Panc1 (cell line): ENCODE data around the gene ZNHIT3. TPM values are rescaled to one million over a fixed set of nuclear protein-coding genes. Genes with fewer than 3 reads are reported as not detected.

Source experiments
- ATAC-seq: fragments of 200-7000 bp; cut with Tn5 transposase; 2 replicates; pipeline ENCODE4 v1.9.1; 2020; ENCODE audit warnings: mild to moderate bottlenecking, moderate library complexity
- BruUV-seq: library from RNA; stranded (reverse); fragments of 400-500 nt; replicated peaks from 2 replicates; lab custom pipeline; 2021; lab: Mats Ljungman, UMichigan
- CTCF ChIA-PET: fragments of 300-600 bp; sonication (Branson Sonifier 250); formaldehyde crosslinking; loops from one replicate; lab custom pipeline; 2022; ENCODE audit warnings: antibody characterized with exemption; lab: Charles Lee
- POLR2A ChIA-PET: fragments of 300-600 bp; sonication (Branson Sonifier 250); formaldehyde crosslinking; loops from one replicate; lab custom pipeline; 2022; ENCODE audit warnings: antibody characterized with exemption; lab: Charles Lee
- DNase-seq: peaks from one replicate; pipeline ENCODE4 v3.0.0-alpha.2; 2010; ENCODE audit warnings: low read depth, low spot score
- H3K27ac ChIP-seq: 2 replicates; pipeline ENCODE4 v1.5.1; 2011; ENCODE audit warnings: mild to moderate bottlenecking, low read length, inconsistent platforms
- H3K27me3 ChIP-seq: fragments of 200-500 bp; sonication (Bioruptor generic); 2 replicates; pipeline ENCODE4 v1.6.0; 2014; ENCODE audit warnings: low read length, inconsistent platforms; ENCODE audit not compliant: control insufficient read depth, insufficient read depth
- H3K36me3 ChIP-seq: fragments of 200-500 bp; sonication (Bioruptor generic); 2 replicates; pipeline ENCODE4 v1.5.1; 2014; ENCODE audit warnings: inconsistent platforms, mild to moderate bottlenecking, low read length, moderate library complexity; ENCODE audit not compliant: control insufficient read depth, insufficient read depth
- H3K4me1 ChIP-seq: 2 replicates; pipeline ENCODE4 v1.5.1; 2011; ENCODE audit warnings: inconsistent platforms, mild to moderate bottlenecking, low read length, moderate library complexity; ENCODE audit not compliant: control insufficient read depth, insufficient read depth
- H3K4me3 ChIP-seq, 2 experiments: 2 replicates each; pipeline ENCODE4 v1.5.1; 2011 to 2012; ENCODE audit warnings: low read depth in 2 of 2, low read length in 2 of 2, mild to moderate bottlenecking in 2 of 2, inconsistent platforms in 1 of 2, moderate library complexity in 1 of 2
- H3K9me3 ChIP-seq: fragments of 200-500 bp; sonication (Bioruptor generic); 2 replicates; pipeline ENCODE4 v1.5.1; 2014; ENCODE audit warnings: low read depth, mild to moderate bottlenecking, inconsistent platforms, low read length, moderate library complexity; ENCODE audit not compliant: control insufficient read depth, insufficient read depth
- CTCF ChIP-seq: fragments of 450-650 bp; IDR thresholded peaks from 2 replicates; pipeline ENCODE4 v1.5.1; 2017; ENCODE audit warnings: mild to moderate bottlenecking
- POLR2AphosphoS5 ChIP-seq: IDR thresholded peaks from 2 replicates; pipeline ENCODE4 v1.6.1; 2012; ENCODE audit warnings: mild to moderate bottlenecking, low read depth, low read length, moderate library complexity
- REST ChIP-seq, 2 experiments: IDR thresholded peaks; 2 replicates each; pipeline ENCODE4 v1.6.1; 2011 to 2012; ENCODE audit warnings: low read depth in 2 of 2, control low read depth in 1 of 2, low read length in 1 of 2, mild to moderate bottlenecking in 1 of 2, moderate library complexity in 1 of 2; ENCODE audit not compliant: insufficient read depth in 1 of 2
- SIN3A ChIP-seq: IDR thresholded peaks from 2 replicates; pipeline ENCODE4 v1.6.1; 2012; ENCODE audit warnings: low read depth, mild to moderate bottlenecking, low read length, moderate library complexity, borderline replicate concordance; ENCODE audit not compliant: insufficient read depth
- TCF7L2 ChIP-seq: IDR thresholded peaks from 2 replicates; pipeline ENCODE4 v1.6.1; 2011; ENCODE audit warnings: mild to moderate bottlenecking, low read depth, low read length, inconsistent platforms
- in situ Hi-C: cut with HindIII; loops from 2 replicates; pipeline ENCODE4 v1.10.0; 2016; ENCODE audit warnings: low sequenced_read_pairs, low pct_unique_long_range_greater_than_20kb
- intact Hi-C: fragments of 100-400 bp; cut with micrococcal nuclease; formaldehyde crosslinking; loops from one replicate; pipeline ENCODE4 v1.10.0; 2022; ENCODE audit not compliant: unreplicated experiment
- total RNA-seq: library from RNA; stranded (reverse); gene quantifications from one replicate; pipeline ENCODE4 v1.2.1, GENCODE V29; 2021; ENCODE audit not compliant: unreplicated experiment

ZNHIT3 gene
- total RNA-seq, 1 experiment from 2014 or later, result 16.8 TPM

DNA sequence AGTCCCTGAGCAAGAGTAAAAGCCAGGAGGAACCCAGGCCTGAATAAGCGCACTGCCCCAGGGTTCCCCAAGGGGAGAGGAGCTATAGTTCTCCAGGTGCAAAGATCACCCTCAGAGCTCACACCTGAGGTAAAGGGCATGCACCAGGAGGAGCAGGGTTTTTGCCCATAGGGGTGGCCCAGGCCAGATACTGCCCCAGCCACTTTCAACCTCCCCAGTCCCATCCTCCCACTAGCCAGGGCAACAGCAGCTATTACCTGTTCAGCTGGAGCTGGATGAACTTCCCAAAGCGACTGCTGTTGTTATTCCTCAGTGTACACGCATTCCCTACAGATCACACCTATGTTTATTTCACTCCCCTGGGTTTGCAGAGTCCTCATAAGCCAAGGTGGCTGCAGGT lies 28.4 kb downstream of the ZNHIT3 start:
- H3K4me3 ChIP-seq, result no peak overlapping the region
- no peak for TF ChIP-seq TCF7L2
- TF ChIP-seq POLR2AphosphoS5, result no peak
- no peak for TF ChIP-seq SIN3A
- TF ChIP-seq REST (IDR thresholded peaks at IDR 0.05; ENCODE audit: insufficient read depth in 1 of 2, low read depth in 2 of 2, low read length in 1 of 2), result no peak
- TF ChIP-seq CTCF, result no peak
- no peak for ATAC-seq
- ChIA-PET POLR2A (no interaction called here), CTCF (no interaction called here)
- no peak for DNase-seq
- H3K27ac ChIP-seq, result no peak overlapping the region
- no TSS peak for BruUV-seq
- no peaks in the 10 kb centered on the region for H3K9me3 ChIP-seq
- H3K27me3 ChIP-seq, result no peaks in the 10 kb centered on the region
- in situ Hi-C loops, result no loop called here
- H3K36me3 ChIP-seq, result peaks cover 9% of the 10 kb centered on the region; the same call in 1 of the 2 replicates
- no peaks in the 10 kb centered on the region for H3K4me1 ChIP-seq
- intact Hi-C loops, result no loop called here

DNA sequence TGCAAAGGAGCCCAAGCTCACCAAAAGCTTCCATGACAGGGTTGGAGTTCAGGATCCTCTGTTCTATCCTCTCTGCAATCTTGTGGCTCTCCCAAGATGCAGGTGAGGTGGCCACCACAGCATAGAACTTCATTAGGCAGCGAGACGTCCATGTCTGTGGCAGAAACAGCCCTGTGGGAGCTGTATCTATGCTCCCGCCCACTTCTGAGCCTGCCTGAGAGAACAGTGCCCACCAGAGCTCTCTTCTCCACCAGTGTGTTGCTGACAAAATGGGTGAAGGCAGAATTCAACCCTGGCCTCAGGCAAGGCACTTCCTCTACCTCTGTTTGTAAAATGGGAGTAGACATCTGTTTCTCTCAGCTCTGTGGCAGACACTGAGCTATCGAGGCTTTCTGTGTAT lies 29.4 kb downstream of the ZNHIT3 start:
- in situ Hi-C loops, result no loop called here
- H3K4me3 ChIP-seq, result no peak overlapping the region
- ATAC-seq, result no peak
- no peaks in the 10 kb centered on the region for H3K27me3 ChIP-seq
- no peaks in the 10 kb centered on the region for H3K4me1 ChIP-seq
- CTCF ChIA-PET, result interaction anchor here (0.6 kb wide), 1 partner anchor 532 kb away, joined by 7 read pairs; no protein-coding TSS in a partner anchor
- TF ChIP-seq POLR2AphosphoS5, result no peak
- TF ChIP-seq CTCF, result no peak
- TF ChIP-seq REST (IDR thresholded peaks at IDR 0.05; ENCODE audit: insufficient read depth in 1 of 2, low read depth in 2 of 2, low read length in 1 of 2), result no peak
- no peak for TF ChIP-seq TCF7L2
- no peak for TF ChIP-seq SIN3A
- H3K9me3 ChIP-seq, result no peaks in the 10 kb centered on the region
- POLR2A ChIA-PET, result no interaction called here
- DNase-seq, result no peak
- H3K36me3 ChIP-seq, result peaks cover 9% of the 10 kb centered on the region; the same call in 1 of the 2 replicates
- H3K27ac ChIP-seq, result no peak overlapping the region
- intact Hi-C loops, result no loop called here
- BruUV-seq, result no TSS peak
